Hepatocyte (in vitro differentiated cells): Measurements from ENCODE around the gene ANKS1B.

Experiments used
- CTCF ChIP-seq: fragments of 200-600 bp; sonication (generic); IDR thresholded peaks from 2 replicates; pipeline ENCODE4 v1.5.1; 2016; ENCODE audit warnings: antibody characterized with exemption, mild to moderate bottlenecking; ENCODE audit not compliant: poor library complexity
- EZH2 ChIP-seq: fragments of 200-600 bp; sonication (generic); IDR thresholded peaks from 2 replicates; pipeline ENCODE4 v1.6.1; 2016; ENCODE audit warnings: antibody characterized with exemption, mild to moderate bottlenecking, borderline replicate concordance
- EZH2phosphoT487 ChIP-seq: fragments of 200-600 bp; sonication (generic); IDR thresholded peaks from one replicate; pipeline ENCODE4 v1.6.1; 2018; ENCODE audit warnings: antibody characterized with exemption, mild to moderate bottlenecking, low read depth, moderate library complexity; ENCODE audit not compliant: unreplicated experiment, severe bottlenecking

GRCh38 chr12:98863167-98863566, 1121.6 kb downstream of the ANKS1B start:
- no peak for TF ChIP-seq EZH2
- no peak for TF ChIP-seq CTCF
- TF ChIP-seq EZH2phosphoT487, result no peak
